Stimulated activated CD4-positive, alpha-beta T cell treated with anti-CD3 and anti-CD28 coated beads, Interleukin-12 subunit alpha, Interleukin-12 subunit beta, amount 100 ng/mL, for 24 hours (primary cell): Measurements from ENCODE around the gene SDK2.
A peak's percentile ranks its signal among the peaks of the same experiment; 100 is the strongest.
"Not testable (repeated sequence)": the region's sequence is repeated elsewhere in the genome, so short reads cannot be mapped to it uniquely, and the experiment has no call there.

ENCODE experiments used
- DNase-seq, 2 experiments: peaks; one replicate each; pipeline ENCODE4 v3.0.0-alpha.2; 2020; ENCODE audit warnings: low read depth in 2 of 2

Gene SDK2

DNA sequence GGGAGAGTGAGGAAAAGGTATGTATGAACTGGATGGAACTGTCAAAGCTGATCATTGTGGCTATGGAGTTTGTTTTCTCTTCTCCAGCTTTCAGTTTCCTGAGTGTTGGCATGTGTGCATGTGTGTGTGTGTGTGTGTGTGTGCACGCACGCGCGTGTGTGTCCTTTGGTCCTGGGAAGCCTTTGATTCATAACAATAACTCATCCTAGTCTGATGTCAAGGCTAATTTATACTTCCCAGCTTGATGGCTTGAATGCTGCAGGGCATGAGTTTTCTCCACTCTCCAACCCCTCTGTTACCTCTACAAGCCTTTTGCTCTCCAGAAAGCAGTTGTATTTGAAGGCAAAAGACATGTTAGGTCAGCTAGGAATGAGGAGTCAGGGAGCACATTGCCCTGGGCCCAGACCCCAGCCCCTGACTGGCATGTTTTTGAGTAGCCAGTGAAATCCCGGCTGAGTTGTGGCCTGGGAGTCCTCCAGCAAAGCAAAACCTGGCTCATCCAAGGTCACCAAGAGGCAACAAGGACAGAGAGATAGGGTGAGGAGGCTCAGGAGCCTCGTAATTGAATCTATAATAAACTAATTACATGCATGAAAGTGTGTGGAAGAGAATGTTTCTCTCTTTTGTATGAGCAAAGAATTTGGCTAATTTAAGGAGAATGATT lies 323.5 kb downstream of the SDK2 start:
- no peak for DNase-seq

DNA sequence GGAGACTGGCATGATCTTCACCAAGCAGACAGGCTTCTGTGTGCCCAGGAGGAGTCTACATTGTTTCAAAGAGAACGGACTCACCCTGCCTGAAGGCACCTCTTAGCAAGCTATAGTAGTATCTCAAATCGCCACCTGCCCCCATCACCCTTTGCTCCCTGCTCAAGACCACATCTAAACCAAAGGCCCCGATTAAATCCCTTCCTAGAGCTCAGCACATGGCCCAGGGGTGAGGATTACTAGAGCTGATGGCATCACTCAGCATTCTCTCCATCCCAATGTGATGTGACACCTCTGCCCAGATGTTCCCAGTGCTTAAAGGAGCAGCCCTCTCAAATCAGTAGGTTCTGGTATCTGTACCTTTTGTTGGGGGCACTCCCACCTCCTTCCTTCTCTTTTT lies 324.5 kb downstream of the SDK2 start:
- no peak for DNase-seq

GRCh38 chr17:73318836-73319235 lies 325.4 kb downstream of the SDK2 start:
- no peak for DNase-seq

GRCh38 chr17:73318427-73318813 lies 325.8 kb downstream of the SDK2 start:
- no peak for DNase-seq

DNA sequence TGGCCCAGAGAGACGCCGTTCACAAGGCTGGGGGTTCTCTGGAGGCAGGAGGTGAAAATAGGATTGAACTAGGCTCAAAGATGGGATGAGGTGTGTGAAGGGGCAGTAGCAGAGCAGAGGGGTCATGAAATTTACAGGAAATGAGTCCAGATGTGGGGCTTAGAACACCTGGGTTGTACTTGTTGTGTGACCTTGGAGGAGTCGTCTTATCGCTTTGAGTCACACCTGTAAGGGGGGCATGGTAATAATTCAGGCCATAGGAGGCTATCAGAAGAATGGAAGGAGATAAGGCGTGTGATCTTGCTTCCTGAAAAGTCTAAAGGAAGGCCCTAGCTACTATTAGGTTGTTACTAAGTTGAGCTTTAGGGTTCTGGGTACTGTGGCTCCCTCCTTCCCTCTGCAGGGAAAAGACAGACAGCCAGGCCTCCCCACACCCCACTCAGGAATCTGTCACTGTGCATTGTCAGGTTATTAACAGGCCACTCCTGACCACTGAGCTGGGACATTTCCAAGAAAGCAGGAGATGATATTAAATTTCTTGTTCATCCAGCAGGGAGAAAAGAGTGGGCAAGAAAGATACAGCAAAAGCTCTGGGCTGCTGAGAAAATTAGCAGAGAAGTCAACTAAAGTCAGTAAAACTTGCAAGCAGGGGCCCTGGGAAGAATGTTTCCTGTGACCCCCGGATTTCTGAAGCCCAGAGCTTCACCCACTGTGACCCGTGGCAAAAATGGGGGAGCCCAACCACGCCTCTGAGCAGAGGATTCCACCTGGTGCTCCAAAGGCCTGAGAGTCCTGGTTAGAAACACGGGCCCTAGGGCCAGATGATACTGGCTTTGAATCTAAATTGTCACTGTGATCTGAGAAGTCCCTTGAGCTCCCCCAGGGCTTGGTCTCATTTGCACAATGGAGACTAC lies 326.5 kb downstream of the SDK2 start:
- DNase-seq = no peak

- no peak for DNase-seq
Observed at GRCh38 chr17:73316919-73317505, 327.2 kb downstream of the SDK2 start.

GRCh38 chr17:73315471-73315870 lies 328.8 kb downstream of the SDK2 start:
- no peak for DNase-seq

DNA sequence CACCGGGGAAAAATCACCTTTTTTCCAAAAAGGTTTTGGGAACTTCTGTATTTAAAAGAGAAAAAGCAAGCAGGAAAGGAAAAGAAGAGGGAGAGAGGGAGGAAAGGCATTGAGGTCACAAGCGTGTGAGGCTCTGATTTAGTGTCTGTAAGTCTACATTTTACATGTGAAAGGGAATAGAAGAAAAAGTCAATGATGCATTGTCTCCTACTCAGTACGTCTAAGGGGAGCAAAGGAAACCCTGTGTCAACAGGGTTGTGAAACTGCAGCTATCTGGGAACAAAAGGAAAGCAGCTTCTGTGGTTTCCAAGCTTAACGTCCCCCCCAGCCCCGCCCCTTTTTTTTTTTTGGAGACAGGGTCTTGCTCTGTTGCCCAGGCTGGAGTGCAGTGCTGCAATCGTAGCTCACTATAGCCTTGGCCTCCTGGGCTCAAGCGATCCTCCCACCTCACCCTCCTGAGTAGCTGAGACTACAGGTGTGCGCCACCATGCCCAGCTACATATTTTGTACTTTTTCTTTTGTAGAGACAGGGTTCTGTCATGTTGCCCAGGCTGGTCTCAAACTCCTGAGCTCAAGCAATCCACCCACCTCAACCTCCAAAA lies 330.6 kb downstream of the SDK2 start:
- DNase-seq = no peak

- not testable (repeated sequence) for DNase-seq
Observed at GRCh38 chr17:73312887-73313286, 331.4 kb downstream of the SDK2 start.

- peak; percentile 71 to 87 for DNase-seq
Observed at GRCh38 chr17:73311781-73312641, 332.2 kb downstream of the SDK2 start, which contains the start of gene CDC42EP4. CDC42EP4 (minus strand) TSS chr17:73312001; CDS start chr17:73286500, 25,501 bp downstream.

DNA sequence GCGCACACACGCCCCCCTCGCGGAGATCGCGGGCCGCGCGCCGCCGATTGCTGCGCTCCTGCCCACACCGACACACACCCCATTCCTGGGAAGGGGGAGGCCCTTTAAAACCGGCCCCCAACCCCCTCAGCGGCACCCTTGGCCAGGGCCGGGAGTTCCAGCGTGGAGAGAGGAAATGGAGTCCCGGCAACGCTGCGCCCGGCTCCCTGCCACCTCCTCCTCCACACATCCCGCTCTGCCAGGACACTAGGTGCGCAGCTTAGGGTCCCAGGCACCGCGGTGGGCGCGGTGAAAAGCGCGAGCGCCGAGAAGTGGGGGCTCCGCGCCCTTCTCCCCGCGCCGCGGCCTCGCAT lies 332.8 kb downstream of the SDK2 start:
- no peak for DNase-seq

GRCh38 chr17:73309727-73310596 lies 334.3 kb downstream of the SDK2 start:
- DNase-seq = no peak

GRCh38 chr17:73308959-73309358 lies 335.3 kb downstream of the SDK2 start:
- DNase-seq = not testable (repeated sequence)

- DNase-seq = no peak
Observed at GRCh38 chr17:73308017-73308823, 336.0 kb downstream of the SDK2 start.

- DNase-seq = no peak
Observed at GRCh38 chr17:73307130-73307529, 337.1 kb downstream of the SDK2 start.

DNA sequence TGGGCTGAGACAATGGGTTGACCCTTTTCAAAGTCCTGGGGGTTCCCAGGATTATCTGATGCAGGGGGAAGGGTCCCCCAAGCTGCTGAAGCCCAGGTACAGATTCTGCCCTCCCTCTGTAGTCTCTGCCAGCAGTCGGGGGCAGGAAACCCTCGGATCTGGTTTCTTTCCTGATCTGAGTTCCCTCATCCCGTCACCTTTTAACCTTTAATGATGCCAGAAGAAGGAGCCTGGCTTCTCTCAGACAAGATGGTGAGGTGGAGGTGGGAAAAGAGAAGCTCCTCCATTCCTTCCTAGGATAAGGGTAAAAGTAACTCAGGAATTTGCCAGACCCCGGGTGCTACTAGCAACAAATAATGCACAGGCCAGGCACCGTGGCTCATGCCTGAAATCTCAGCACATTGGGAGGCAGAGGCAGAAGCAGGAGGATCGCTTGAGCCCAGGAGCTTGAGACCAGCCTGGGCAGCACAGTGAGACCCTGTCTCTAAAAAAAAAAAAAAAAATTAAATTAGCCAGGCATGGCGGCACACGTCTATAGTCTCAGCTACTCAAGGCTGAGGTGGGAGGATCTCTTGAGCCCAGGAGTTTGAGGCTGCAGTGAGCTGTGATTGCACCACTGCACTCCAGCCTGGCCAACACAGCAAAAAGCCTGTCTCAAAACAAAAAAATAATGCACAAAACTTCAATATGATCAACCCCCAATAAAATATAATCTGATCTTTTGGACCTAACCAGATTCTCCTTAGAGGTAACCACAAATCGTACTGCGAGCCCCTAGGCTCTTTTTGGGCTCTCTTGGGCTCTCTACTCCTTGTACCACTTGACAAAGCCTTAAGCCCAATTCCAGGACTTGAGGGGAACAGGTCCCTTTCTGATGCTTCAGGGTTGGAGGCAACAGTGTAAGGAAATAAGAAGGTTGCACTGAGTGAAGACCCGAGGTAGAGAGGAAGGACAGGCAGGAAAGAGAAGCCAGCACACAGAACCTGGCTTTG lies 338.1 kb downstream of the SDK2 start:
- DNase-seq = no peak

DNA sequence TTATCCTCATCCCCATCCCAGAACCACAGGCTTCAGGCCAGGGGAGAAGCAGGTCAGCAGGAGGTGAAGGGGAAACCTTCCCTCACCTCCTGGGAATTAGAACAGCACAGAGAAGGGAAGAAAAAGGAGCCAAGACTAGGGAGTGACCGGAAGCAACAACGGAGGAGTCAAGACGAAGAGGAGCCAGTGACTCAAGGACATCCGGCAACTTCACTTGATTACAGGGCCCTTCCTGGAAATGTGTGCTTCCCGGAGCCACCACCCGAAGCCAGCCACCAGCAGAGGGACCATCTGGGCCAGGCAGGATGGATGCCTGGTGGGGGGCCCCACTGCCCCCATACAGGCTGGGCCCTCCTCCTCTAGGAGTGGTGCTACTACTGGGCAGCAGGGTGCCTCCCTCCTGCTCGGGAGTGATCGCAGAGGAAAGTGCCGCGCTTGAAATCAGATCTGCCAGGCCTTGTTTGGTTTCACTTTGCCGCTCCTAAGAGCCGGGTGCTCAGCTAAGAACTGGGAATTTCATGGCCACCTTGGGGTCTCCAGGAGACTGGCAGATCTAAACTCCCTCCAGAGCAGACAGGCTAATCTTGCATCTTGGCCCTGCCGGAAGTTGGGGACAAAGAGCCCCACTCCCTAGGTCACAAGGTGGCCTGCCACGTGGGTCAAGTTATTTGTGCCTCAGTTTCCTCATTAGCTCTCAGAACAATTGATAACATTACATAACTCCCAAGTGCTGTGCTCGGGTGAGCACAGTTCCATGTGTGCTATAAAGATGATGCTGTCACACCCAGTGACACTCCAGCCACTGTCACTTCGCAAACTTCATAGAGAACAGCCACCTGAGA lies 339.1 kb downstream of the SDK2 start:
- no peak for DNase-seq
